ENCODE results near the gene CLDN24.

CLDN24 gene

DNA sequence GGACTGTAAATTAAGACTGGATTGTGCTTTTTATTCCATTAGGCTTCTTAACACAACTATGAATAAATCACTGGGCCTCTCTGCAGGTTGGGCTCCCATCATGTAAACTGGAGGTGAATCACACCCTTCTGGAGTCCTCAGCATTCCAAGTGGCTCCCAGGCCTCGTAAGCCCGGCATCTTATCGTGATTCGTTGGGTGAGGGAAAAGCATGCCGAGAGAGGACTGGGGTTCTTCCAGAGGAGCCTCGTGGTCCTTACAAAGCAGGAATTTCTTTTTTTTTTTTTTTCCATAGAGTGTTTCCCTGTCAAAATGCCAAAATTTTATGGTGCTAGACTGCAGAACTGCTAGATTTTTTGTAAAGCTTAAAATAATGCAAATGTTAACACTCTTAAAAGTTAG lies 22.2 kb downstream of the CLDN24 start:
- H3K36me3 ChIP-seq (ENCODE audit: control insufficient read depth, insufficient read depth, low read length): peaks cover 77% of the 10 kb centered on the region
- H3K9ac ChIP-seq (ENCODE audit: low read depth, low read length): no peak overlapping the region
- H3K9me3 ChIP-seq (ENCODE audit: control insufficient read depth, insufficient read depth, low read length): no peaks in the 10 kb centered on the region
- no peak overlapping the region for H3K27ac ChIP-seq (ENCODE audit: low read depth, low read length)
- no peaks in the 10 kb centered on the region for H3K27me3 ChIP-seq (ENCODE audit: control insufficient read depth, insufficient read depth, low read length)
- H3K4me3 ChIP-seq (ENCODE audit: low read depth, low read length): no peak overlapping the region
- no peaks in the 10 kb centered on the region for H3K4me1 ChIP-seq (ENCODE audit: control insufficient read depth, insufficient read depth, low read length)

DNA sequence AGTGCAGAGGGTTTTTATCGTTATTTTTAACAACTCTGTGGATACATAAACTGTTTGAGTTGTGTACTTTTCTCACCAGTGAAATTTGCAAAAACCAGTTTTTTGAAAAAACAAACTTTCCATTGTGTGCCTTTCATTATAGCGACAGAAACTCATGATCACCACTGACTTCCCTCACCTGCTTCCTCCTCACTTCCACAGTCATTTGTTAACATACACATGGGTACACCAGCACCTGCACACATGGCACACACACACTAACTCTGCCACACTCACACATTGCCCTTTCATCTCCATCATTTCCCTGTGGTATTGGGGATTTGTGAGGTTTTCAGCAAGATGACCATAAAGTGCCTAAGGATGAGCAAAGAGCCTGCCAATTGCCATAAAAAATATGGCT lies 22.8 kb downstream of the CLDN24 start:
- no peak overlapping the region for H3K4me3 ChIP-seq (ENCODE audit: low read depth, low read length)
- peaks cover 77% of the 10 kb centered on the region for H3K36me3 ChIP-seq (ENCODE audit: control insufficient read depth, insufficient read depth, low read length)
- no peak overlapping the region for H3K9ac ChIP-seq (ENCODE audit: low read depth, low read length)

DNA sequence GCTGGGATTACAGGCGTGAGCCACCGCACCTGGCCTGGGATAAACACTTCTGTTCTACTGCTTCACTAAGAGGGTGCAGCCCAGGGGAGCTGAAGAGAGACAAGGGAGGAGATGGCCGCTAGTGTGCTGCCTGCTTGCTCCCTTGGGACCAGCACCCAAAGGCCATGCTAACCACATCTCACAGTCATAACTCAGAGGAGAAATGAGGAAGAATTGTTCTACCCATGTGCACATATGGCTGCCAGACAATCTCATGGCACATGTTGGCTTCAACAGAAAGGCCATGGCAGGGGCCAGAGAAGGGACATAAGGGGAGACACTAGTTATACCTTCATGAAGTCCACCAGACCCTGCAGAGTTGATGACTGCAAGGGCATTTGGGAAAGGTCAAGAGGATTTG lies 24.6 kb downstream of the CLDN24 start:
- Histone ChIP-seq H3K27ac (ENCODE audit: low read depth, low read length) (no peak overlapping the region), H3K9ac (ENCODE audit: low read depth, low read length) (no peak overlapping the region), H3K9me3 (ENCODE audit: control insufficient read depth, insufficient read depth, low read length) (no peaks in the 10 kb centered on the region), H3K27me3 (ENCODE audit: control insufficient read depth, insufficient read depth, low read length) (no peaks in the 10 kb centered on the region), H3K4me1 (ENCODE audit: control insufficient read depth, insufficient read depth, low read length) (no peaks in the 10 kb centered on the region), H3K4me3 (ENCODE audit: low read depth, low read length) (no peak overlapping the region), H3K36me3 (ENCODE audit: control insufficient read depth, insufficient read depth, low read length) (peaks cover 78% of the 10 kb centered on the region)

More for the DNA sequence above, 22.8 kb downstream of the CLDN24 start:
- Histone ChIP-seq H3K27me3 (ENCODE audit: control insufficient read depth, insufficient read depth, low read length) (no peaks in the 10 kb centered on the region), H3K4me1 (ENCODE audit: control insufficient read depth, insufficient read depth, low read length) (no peaks in the 10 kb centered on the region), H3K27ac (ENCODE audit: low read depth, low read length) (no peak overlapping the region), H3K9me3 (ENCODE audit: control insufficient read depth, insufficient read depth, low read length) (no peaks in the 10 kb centered on the region)

DNA sequence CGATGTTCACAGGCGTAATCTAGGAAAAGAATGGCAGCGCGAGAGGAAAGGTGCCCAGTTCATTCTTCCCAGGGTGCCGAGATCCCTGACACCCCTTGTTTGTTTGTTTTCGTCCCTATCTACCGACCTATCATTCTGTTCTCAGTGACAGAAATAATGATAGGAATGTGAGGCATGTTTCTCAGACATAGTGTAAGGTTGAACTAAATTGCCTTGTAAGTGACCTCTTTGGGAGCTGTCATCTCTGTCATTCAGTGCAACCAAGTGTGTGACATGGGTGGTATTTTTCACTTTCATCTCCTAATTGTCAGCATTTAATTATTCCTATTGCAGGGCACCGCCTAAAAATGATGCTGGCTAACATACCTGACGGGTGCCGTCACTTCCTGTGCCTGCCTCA lies 26.5 kb downstream of the CLDN24 start:
- Histone ChIP-seq H3K9me3 (ENCODE audit: control insufficient read depth, insufficient read depth, low read length) (no peaks in the 10 kb centered on the region), H3K9ac (ENCODE audit: low read depth, low read length) (no peak overlapping the region), H3K4me1 (ENCODE audit: control insufficient read depth, insufficient read depth, low read length) (no peaks in the 10 kb centered on the region), H3K4me3 (ENCODE audit: low read depth, low read length) (no peak overlapping the region), H3K27ac (ENCODE audit: low read depth, low read length) (no peak overlapping the region), H3K27me3 (ENCODE audit: control insufficient read depth, insufficient read depth, low read length) (no peaks in the 10 kb centered on the region), H3K36me3 (ENCODE audit: control insufficient read depth, insufficient read depth, low read length) (peaks cover 81% of the 10 kb centered on the region)

DNA sequence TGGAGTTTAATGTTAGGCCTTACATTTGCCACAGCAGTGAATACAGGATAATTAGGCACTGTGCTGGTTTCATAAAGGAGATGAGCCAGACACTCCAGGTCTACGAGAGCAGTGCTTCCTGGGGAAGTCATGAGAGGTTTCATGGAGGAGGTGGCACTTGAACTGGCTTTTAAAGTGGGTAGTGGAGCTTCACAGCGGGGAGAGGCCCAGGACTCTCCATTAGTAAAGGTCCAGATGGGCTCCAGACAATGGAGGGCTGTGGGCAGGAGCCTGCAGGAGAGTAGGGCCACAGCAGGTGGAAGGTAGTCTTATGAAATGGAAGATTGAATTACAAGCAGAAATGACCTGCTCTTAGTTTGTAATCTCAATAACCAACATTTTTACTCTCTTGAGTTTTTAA lies 31.2 kb downstream of the CLDN24 start:
- no peaks in the 10 kb centered on the region for H3K9me3 ChIP-seq (ENCODE audit: control insufficient read depth, insufficient read depth, low read length)
- no peak overlapping the region for H3K27ac ChIP-seq (ENCODE audit: low read depth, low read length)
- no peak overlapping the region for H3K9ac ChIP-seq (ENCODE audit: low read depth, low read length)
- H3K4me1 ChIP-seq (ENCODE audit: control insufficient read depth, insufficient read depth, low read length): no peaks in the 10 kb centered on the region
- no peak overlapping the region for H3K4me3 ChIP-seq (ENCODE audit: low read depth, low read length)
- peaks cover 89% of the 10 kb centered on the region for H3K36me3 ChIP-seq (ENCODE audit: control insufficient read depth, insufficient read depth, low read length)
- no peaks in the 10 kb centered on the region for H3K27me3 ChIP-seq (ENCODE audit: control insufficient read depth, insufficient read depth, low read length)

DNA sequence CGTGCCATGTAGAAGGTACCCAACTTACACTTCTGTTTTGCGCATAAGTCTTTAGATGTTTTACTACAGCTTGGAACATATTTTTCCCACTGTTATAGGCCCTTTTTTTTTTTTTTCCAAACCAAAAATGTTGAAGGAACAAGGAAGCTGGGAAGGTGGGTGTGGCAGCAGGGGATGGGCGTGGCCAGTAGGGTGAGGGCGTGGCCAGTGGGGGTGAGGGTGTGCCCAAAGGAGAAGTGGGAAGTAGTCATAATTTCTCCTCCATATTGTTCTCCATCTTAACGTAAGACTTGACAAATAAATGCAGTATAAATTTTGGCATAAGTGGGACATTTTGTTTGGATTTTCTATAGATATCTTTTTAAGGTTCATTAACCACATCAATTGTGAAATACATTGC lies 32.5 kb downstream of the CLDN24 start:
- Histone ChIP-seq H3K9ac (ENCODE audit: low read depth, low read length) (no peak overlapping the region), H3K4me1 (ENCODE audit: control insufficient read depth, insufficient read depth, low read length) (no peaks in the 10 kb centered on the region), H3K27me3 (ENCODE audit: control insufficient read depth, insufficient read depth, low read length) (no peaks in the 10 kb centered on the region), H3K9me3 (ENCODE audit: control insufficient read depth, insufficient read depth, low read length) (no peaks in the 10 kb centered on the region), H3K27ac (ENCODE audit: low read depth, low read length) (no peak overlapping the region), H3K36me3 (ENCODE audit: control insufficient read depth, insufficient read depth, low read length) (peaks cover 89% of the 10 kb centered on the region), H3K4me3 (ENCODE audit: low read depth, low read length) (no peak overlapping the region)

DNA sequence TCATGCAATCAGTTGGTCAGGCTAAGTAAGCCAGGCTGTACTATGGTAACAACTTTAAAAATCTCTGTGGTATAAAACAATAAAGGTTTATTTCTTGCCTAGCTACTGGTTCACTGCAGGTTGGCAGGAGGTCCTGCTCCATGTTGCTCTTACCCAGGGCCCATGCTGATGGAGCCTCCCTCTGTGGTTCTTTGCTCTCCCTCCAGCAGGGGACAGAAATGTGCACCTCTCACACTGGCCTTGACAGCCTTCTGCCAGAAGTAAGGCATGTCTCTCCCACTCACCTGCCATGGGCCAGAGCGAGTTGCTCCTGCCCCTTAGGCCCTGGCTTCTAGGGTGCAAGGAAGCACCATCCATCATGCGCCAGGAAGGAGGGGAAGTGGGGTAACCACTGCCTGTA lies 33.3 kb downstream of the CLDN24 start:
- no peak overlapping the region for H3K27ac ChIP-seq (ENCODE audit: low read depth, low read length)
- H3K36me3 ChIP-seq (ENCODE audit: control insufficient read depth, insufficient read depth, low read length): peaks cover 89% of the 10 kb centered on the region
- H3K9ac ChIP-seq (ENCODE audit: low read depth, low read length): no peak overlapping the region
- H3K9me3 ChIP-seq (ENCODE audit: control insufficient read depth, insufficient read depth, low read length): no peaks in the 10 kb centered on the region
- H3K4me3 ChIP-seq (ENCODE audit: low read depth, low read length): no peak overlapping the region
- H3K4me1 ChIP-seq (ENCODE audit: control insufficient read depth, insufficient read depth, low read length): no peaks in the 10 kb centered on the region
- H3K27me3 ChIP-seq (ENCODE audit: control insufficient read depth, insufficient read depth, low read length): no peaks in the 10 kb centered on the region

DNA sequence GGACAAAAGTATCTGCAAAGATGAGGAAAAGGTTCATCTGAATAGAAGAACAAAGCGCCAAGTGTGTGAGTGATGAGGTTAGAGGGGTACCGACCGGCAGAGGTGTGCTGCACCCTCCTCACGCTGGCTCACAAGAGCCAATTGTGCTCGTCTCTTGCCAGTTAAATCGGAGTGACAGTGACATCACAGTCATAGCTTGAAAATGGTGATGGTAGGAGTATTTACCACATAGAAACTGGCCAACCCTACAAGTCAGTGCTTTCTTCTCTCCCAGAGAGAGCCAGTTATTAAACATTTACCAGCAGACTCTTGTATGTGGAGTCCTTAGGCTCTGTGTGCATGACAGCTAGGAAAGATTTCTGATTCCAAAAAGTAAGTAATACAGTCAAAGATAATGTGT lies 34.5 kb downstream of the CLDN24 start:
- no peaks in the 10 kb centered on the region for H3K27me3 ChIP-seq (ENCODE audit: control insufficient read depth, insufficient read depth, low read length)
- no peak overlapping the region for H3K9ac ChIP-seq (ENCODE audit: low read depth, low read length)
- H3K9me3 ChIP-seq (ENCODE audit: control insufficient read depth, insufficient read depth, low read length): no peaks in the 10 kb centered on the region
- no peak overlapping the region for H3K4me3 ChIP-seq (ENCODE audit: low read depth, low read length)
- peaks cover 93% of the 10 kb centered on the region for H3K36me3 ChIP-seq (ENCODE audit: control insufficient read depth, insufficient read depth, low read length)
- H3K4me1 ChIP-seq (ENCODE audit: control insufficient read depth, insufficient read depth, low read length): no peaks in the 10 kb centered on the region
- no peak overlapping the region for H3K27ac ChIP-seq (ENCODE audit: low read depth, low read length)

DNA sequence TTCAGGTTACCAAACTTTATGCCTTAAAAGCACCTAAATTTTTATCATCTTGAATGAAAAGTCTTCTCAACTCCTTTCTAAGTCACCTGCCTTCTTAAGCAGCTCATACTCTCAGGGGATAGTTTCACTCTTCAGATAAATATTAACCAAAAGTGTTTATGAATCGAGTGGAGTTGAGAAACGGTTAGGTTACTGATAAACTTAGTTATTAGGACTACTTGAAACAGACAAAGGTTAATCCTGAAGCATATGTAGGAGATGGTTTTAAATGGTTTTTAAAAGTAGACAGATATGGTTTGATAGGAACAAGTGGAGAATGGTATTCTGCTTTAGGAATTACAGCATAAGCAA lies 34.9 kb downstream of the CLDN24 start:
- Histone ChIP-seq H3K36me3 (ENCODE audit: control insufficient read depth, insufficient read depth, low read length) (peaks cover 93% of the 10 kb centered on the region), H3K9ac (ENCODE audit: low read depth, low read length) (no peak overlapping the region), H3K4me3 (ENCODE audit: low read depth, low read length) (no peak overlapping the region), H3K9me3 (ENCODE audit: control insufficient read depth, insufficient read depth, low read length) (no peaks in the 10 kb centered on the region), H3K27me3 (ENCODE audit: control insufficient read depth, insufficient read depth, low read length) (no peaks in the 10 kb centered on the region), H3K4me1 (ENCODE audit: control insufficient read depth, insufficient read depth, low read length) (no peaks in the 10 kb centered on the region), H3K27ac (ENCODE audit: low read depth, low read length) (no peak overlapping the region)

DNA sequence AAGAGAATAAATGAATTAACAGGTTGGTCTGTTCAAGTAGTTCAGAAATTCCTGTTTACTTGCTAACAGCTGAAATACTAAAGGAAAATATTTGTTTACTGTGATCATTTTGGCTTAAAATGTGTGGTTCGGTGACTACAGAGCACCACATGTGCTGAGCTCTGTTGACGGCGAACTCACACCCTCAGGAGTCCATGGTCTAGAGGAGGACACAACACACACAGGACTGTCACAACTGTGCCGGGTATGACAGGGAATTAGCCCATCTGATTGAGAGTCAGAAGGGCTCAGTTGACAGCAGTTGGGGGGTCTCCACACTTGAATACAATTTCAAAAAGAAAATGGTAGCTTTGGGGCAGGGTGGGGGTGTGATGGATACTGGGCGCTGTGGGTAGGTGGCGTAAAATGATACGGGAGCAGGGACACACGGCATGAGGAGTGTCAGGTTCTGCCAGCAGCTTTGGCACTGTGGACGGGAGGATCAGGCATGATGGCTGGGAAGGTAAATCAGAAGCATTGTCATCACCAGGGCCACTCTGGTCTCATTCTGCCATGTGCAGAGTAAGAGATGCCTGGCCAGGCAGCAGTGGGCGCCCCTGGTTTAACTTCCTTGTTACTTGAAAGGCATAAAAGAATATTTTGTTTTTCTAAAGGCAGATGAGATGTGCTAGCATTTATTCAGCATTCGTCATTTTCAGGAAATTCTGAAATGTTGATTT lies 35.5 kb downstream of the CLDN24 start:
- Histone ChIP-seq H3K27me3 (ENCODE audit: control insufficient read depth, insufficient read depth, low read length) (no peaks in the 10 kb centered on the region), H3K4me3 (ENCODE audit: low read depth, low read length) (no peak overlapping the region), H3K9ac (ENCODE audit: low read depth, low read length) (no peak overlapping the region), H3K4me1 (ENCODE audit: control insufficient read depth, insufficient read depth, low read length) (no peaks in the 10 kb centered on the region), H3K27ac (ENCODE audit: low read depth, low read length) (no peak overlapping the region), H3K9me3 (ENCODE audit: control insufficient read depth, insufficient read depth, low read length) (no peaks in the 10 kb centered on the region), H3K36me3 (ENCODE audit: control insufficient read depth, insufficient read depth, low read length) (peaks cover 95% of the 10 kb centered on the region)

DNA sequence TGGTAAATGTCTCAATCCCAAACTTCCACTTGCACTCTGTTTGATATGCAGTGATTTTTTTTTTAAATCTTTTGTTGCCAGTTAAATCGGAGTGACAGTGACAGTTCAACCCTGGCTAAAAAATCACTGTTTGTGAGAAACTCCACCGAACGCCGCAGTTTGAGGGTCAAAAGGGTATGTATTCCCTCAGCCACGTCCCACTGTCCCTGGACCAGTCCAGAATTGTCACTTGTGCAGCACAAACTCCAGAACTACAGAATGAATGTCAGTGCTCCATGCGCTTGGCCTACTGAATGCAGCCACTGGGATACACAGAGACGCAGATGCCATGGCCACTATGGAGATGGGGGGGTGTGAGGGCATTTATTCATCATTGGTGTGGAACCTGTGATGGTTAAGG lies 36.3 kb downstream of the CLDN24 start:
- no peaks in the 10 kb centered on the region for H3K4me1 ChIP-seq (ENCODE audit: control insufficient read depth, insufficient read depth, low read length)
- H3K9ac ChIP-seq (ENCODE audit: low read depth, low read length): no peak overlapping the region
- no peaks in the 10 kb centered on the region for H3K27me3 ChIP-seq (ENCODE audit: control insufficient read depth, insufficient read depth, low read length)
- no peaks in the 10 kb centered on the region for H3K9me3 ChIP-seq (ENCODE audit: control insufficient read depth, insufficient read depth, low read length)
- H3K27ac ChIP-seq (ENCODE audit: low read depth, low read length): no peak overlapping the region
- no peak overlapping the region for H3K4me3 ChIP-seq (ENCODE audit: low read depth, low read length)
- H3K36me3 ChIP-seq (ENCODE audit: control insufficient read depth, insufficient read depth, low read length): peaks cover 98% of the 10 kb centered on the region

DNA sequence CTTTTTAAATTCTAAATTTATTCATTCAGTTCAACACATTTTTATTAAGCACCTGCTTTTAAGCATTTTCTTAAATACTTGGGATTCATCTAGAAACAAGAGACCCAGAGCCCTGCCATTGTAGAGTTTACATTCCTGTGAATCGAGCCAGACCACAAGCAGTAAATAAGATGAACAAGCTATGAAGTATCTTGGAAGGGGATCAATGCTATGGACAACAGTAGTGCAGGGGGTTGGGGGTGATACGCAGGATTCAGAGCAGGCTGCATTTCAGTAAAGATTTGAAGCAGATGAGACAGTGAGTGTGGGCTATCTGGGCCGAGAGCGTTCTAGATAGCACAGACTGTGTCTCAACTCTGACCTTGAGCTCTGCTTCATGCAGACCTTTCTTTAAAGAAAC lies 37.3 kb downstream of the CLDN24 start:
- no peak overlapping the region for H3K27ac ChIP-seq (ENCODE audit: low read depth, low read length)
- H3K36me3 ChIP-seq (ENCODE audit: control insufficient read depth, insufficient read depth, low read length): peaks cover 98% of the 10 kb centered on the region
- no peak overlapping the region for H3K9ac ChIP-seq (ENCODE audit: low read depth, low read length)
- H3K27me3 ChIP-seq (ENCODE audit: control insufficient read depth, insufficient read depth, low read length): no peaks in the 10 kb centered on the region
- H3K4me3 ChIP-seq (ENCODE audit: low read depth, low read length): no peak overlapping the region
- no peaks in the 10 kb centered on the region for H3K4me1 ChIP-seq (ENCODE audit: control insufficient read depth, insufficient read depth, low read length)
- no peaks in the 10 kb centered on the region for H3K9me3 ChIP-seq (ENCODE audit: control insufficient read depth, insufficient read depth, low read length)
